ENCODE data around the gene FCHO2. TPM values are rescaled to one million over a fixed set of nuclear protein-coding genes. Genes with fewer than 3 reads are reported as not detected.

FCHO2 gene
- total and polyA plus RNA-seq, 4 donors: 20.7 to 60.9 (median 38.6) TPM

DNA sequence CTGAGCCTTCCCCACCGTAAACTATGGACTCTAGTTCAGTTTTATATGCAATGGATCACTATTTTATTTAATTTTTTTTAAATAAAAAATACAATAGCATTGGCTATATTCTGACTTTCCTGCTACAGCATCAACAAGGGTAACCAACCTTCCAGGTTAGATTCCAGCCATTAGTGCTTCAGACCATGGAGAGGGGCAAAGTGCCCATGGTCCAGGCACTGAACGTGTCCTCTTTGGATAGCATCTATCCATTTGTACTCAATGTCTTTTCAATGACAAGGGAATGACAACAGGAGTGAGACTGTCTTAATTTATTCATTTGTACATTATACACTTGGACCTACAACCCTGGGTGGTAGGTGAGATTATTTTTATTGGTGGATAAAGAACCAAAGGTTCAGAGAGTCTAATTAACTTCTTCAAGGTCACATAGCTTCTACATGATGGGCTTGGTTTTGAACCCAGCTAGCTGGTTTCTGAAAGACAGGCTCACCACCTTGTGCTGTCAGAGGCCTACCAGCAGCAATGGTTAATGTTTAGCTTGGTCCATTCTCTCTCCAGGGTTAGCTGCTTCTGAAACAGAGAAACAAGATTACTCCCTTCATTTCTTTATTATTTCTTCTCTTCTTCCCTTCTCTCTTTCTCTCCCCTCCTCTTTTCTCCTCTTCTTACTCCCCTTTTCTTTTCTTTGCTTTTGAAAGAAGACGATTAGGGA, 176.0 kb downstream of the FCHO2 start:
- H3K27me3 ChIP-seq (ENCODE audit: control insufficient read depth in 3 of 3, insufficient read depth in 3 of 3, low read length in 2 of 3): peaks cover 0 to 2% (median 0%) of the 10 kb centered on the region in 3 donors
- no peak overlapping the region for H3K9ac ChIP-seq (ENCODE audit: insufficient read depth in 1 of 2, low read length in 2 of 2)
- TF ChIP-seq, protein P1, sequence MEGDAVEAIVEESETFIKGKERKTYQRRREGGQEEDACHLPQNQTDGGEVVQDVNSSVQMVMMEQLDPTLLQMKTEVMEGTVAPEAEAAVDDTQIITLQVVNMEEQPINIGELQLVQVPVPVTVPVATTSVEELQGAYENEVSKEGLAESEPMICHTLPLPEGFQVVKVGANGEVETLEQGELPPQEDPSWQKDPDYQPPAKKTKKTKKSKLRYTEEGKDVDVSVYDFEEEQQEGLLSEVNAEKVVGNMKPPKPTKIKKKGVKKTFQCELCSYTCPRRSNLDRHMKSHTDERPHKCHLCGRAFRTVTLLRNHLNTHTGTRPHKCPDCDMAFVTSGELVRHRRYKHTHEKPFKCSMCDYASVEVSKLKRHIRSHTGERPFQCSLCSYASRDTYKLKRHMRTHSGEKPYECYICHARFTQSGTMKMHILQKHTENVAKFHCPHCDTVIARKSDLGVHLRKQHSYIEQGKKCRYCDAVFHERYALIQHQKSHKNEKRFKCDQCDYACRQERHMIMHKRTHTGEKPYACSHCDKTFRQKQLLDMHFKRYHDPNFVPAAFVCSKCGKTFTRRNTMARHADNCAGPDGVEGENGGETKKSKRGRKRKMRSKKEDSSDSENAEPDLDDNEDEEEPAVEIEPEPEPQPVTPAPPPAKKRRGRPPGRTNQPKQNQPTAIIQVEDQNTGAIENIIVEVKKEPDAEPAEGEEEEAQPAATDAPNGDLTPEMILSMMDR (IDR thresholded peaks at IDR 0.05; ENCODE audit: control extremely low read depth, extremely low read depth): no peak
- no peak for DNase-seq
- no peak overlapping the region for H3K4me3 ChIP-seq
- H3K36me3 ChIP-seq (ENCODE audit: control insufficient read depth in 4 of 4, insufficient read depth in 4 of 4, low read length in 4 of 4): no peaks in the 10 kb centered on the region
- WGBS, 2 donors: 83 to 85% methylated on average over 3 of the region's 3 CpGs
- no peaks in the 10 kb centered on the region for H3K9me3 ChIP-seq (ENCODE audit: control insufficient read depth in 4 of 4, insufficient read depth in 3 of 4, low read length in 3 of 4)
- peaks cover 0 to 8% (median 0%) of the 10 kb centered on the region in 5 donors for H3K4me1 ChIP-seq (ENCODE audit: control insufficient read depth in 5 of 5, insufficient read depth in 5 of 5, low read length in 5 of 5)
- ATAC-seq (ENCODE audit: insufficient read depth, low FRiP score): no peak
- no peak overlapping the region for H3K27ac ChIP-seq (ENCODE audit: low read depth in 1 of 2, low read length in 1 of 2)

DNA sequence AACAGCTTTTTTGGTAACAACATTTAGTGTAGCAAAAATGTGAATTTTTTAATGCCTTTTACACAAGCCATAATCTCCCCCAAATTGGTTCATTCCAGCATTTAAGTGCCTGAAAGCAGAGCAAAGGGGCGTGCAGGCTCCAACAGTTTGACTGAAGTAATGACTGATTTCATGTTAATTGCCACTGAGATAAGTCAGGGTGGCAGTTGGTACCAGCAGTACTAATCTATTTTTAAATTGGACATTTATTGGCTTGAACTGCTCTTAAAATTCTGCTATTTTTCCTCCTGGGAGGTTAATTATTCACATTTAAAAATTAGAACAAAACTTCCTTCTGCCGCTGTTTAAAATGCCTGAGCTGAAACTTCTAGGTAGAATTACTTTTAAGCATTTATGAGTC, 176.9 kb downstream of the FCHO2 start:
- TF ChIP-seq, protein P1 (IDR thresholded peaks at IDR 0.05; ENCODE audit: control extremely low read depth, extremely low read depth): no peak
- peaks cover 0 to 8% (median 0%) of the 10 kb centered on the region in 5 donors for H3K4me1 ChIP-seq (ENCODE audit: control insufficient read depth in 5 of 5, insufficient read depth in 5 of 5, low read length in 5 of 5)
- no peaks in the 10 kb centered on the region for H3K9me3 ChIP-seq (ENCODE audit: control insufficient read depth in 4 of 4, insufficient read depth in 3 of 4, low read length in 3 of 4)
- no peak overlapping the region for H3K9ac ChIP-seq (ENCODE audit: insufficient read depth in 1 of 2, low read length in 2 of 2)
- no peak for ATAC-seq (ENCODE audit: insufficient read depth, low FRiP score)
- H3K36me3 ChIP-seq (ENCODE audit: control insufficient read depth in 4 of 4, insufficient read depth in 4 of 4, low read length in 4 of 4): no peaks in the 10 kb centered on the region
- no peak overlapping the region for H3K27ac ChIP-seq (ENCODE audit: low read depth in 1 of 2, low read length in 1 of 2)
- peaks cover 0 to 2% (median 0%) of the 10 kb centered on the region in 3 donors for H3K27me3 ChIP-seq (ENCODE audit: control insufficient read depth in 3 of 3, insufficient read depth in 3 of 3, low read length in 2 of 3)
- 91 to 94% methylated on average over 2 of the region's 2 CpGs for WGBS, 2 donors
- DNase-seq: no peak
- no peak overlapping the region for H3K4me3 ChIP-seq

DNA sequence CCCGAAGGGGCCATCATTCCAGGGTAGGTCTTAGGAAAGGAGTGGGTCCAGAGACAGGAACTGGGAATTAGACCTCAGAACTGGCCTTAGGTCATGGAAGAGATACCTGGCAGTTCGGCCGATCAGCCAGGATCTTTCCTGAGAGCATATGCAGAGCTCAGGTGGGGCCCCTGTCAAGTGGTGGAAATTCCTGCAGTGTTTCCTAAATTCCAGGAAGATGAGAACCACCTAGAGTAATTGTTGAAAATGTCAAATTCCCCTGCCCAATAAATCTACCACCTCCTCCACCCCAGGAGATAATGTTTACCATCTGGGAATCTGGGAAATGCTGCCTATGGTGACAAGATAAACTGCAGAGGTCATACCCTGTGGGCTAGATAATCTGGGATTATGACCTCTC, 179.2 kb downstream of the FCHO2 start:
- 92 to 99% methylated on average over 3 of the region's 3 CpGs for whole genome bisulfite sequencing, 2 donors
- H3K36me3 ChIP-seq (ENCODE audit: control insufficient read depth in 4 of 4, insufficient read depth in 4 of 4, low read length in 4 of 4): no peaks in the 10 kb centered on the region
- H3K27me3 ChIP-seq (ENCODE audit: control insufficient read depth in 3 of 3, insufficient read depth in 3 of 3, low read length in 2 of 3): peaks cover 0 to 2% (median 0%) of the 10 kb centered on the region in 3 donors
- H3K27ac ChIP-seq (ENCODE audit: low read depth in 1 of 2, low read length in 1 of 2): no peak overlapping the region
- DNase-seq (no peak), ATAC-seq (ENCODE audit: insufficient read depth, low FRiP score) (no peak)
- peaks cover 0 to 8% (median 0%) of the 10 kb centered on the region in 5 donors for H3K4me1 ChIP-seq (ENCODE audit: control insufficient read depth in 5 of 5, insufficient read depth in 5 of 5, low read length in 5 of 5)
- no peaks in the 10 kb centered on the region for H3K9me3 ChIP-seq (ENCODE audit: control insufficient read depth in 4 of 4, insufficient read depth in 3 of 4, low read length in 3 of 4)
- TF ChIP-seq, protein P1 (IDR thresholded peaks at IDR 0.05; ENCODE audit: control extremely low read depth, extremely low read depth): no peak
- H3K4me3 ChIP-seq: no peak overlapping the region
- H3K9ac ChIP-seq (ENCODE audit: insufficient read depth in 1 of 2, low read length in 2 of 2): no peak overlapping the region
